PFSK-1 (cell line): ENCODE results near the gene APBA2.

Experiments
- POLR2AphosphoS5 ChIP-seq: IDR thresholded peaks from 2 replicates; pipeline ENCODE4 v1.6.1; 2012; ENCODE audit warnings: low read depth, mild to moderate bottlenecking, control low read depth, low read length, moderate library complexity
- REST ChIP-seq, 2 experiments: IDR thresholded peaks; 2 replicates each; pipeline versions ENCODE4 v1.6.1 to v1.8.0; 2011 to 2012; ENCODE audit warnings: low read depth in 2 of 2, low read length in 2 of 2, control low read depth in 1 of 2, inconsistent platforms in 1 of 2, mild to moderate bottlenecking in 1 of 2, moderate library complexity in 1 of 2; ENCODE audit not compliant: insufficient read depth in 1 of 2
- SIN3A ChIP-seq: IDR thresholded peaks from 2 replicates; pipeline ENCODE4 v1.6.1; 2012; ENCODE audit warnings: mild to moderate bottlenecking, low read length, moderate library complexity, borderline replicate concordance; ENCODE audit not compliant: insufficient read depth

- no peak for TF ChIP-seq REST (IDR thresholded peaks at IDR 0.05; ENCODE audit: insufficient read depth in 1 of 2, low read depth in 2 of 2, low read length in 2 of 2)
- no peak for TF ChIP-seq SIN3A
- no peak for TF ChIP-seq POLR2AphosphoS5
These were observed 184.9 kb downstream of the APBA2 start for GRCh38 chr15:29070471-29071231.
